NCI-H526 treated with DMSO at 0.1 percent for 48 hours (cell line): Measurements from ENCODE around the gene XCR1.
"Not testable (repeated sequence)": the region's sequence is repeated elsewhere in the genome, so short reads cannot be mapped to it uniquely, and the experiment has no call there.

Experiments used
- DNase-seq: peaks from one replicate; lab custom pipeline; 2025; lab: John Stamatoyannopoulos, UW

XCR1 gene

GRCh38 chr3:46027021-46027705, at the start of gene XCR1:
TSS of gene XCR1 (minus strand) at chr3:46027483. CDS start at chr3:46021947, 5,536 bp downstream.
- DNase-seq = no peak

GRCh38 chr3:46076606-46077005, 49.3 kb upstream of the XCR1 start:
- DNase-seq = no peak

DNA sequence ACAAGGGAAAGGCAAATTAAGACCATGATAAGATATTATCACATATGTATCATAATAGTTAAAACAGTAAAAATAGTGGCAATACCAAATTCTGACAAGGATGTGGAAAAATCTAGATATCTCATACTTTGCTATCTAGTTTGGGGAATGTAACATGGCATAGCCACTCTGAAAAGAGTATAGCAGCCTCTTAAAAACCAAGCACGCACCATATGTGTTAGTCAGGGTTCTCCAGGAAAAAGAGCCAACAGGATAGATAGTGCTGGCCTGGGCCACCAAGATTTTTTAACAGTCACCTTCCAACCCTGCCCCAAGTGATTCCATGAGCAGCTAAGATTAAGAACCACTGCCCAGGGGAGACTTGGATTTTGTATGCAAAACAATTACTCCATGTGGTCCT, 48.5 kb upstream of the XCR1 start:
- DNase-seq = no peak

DNA sequence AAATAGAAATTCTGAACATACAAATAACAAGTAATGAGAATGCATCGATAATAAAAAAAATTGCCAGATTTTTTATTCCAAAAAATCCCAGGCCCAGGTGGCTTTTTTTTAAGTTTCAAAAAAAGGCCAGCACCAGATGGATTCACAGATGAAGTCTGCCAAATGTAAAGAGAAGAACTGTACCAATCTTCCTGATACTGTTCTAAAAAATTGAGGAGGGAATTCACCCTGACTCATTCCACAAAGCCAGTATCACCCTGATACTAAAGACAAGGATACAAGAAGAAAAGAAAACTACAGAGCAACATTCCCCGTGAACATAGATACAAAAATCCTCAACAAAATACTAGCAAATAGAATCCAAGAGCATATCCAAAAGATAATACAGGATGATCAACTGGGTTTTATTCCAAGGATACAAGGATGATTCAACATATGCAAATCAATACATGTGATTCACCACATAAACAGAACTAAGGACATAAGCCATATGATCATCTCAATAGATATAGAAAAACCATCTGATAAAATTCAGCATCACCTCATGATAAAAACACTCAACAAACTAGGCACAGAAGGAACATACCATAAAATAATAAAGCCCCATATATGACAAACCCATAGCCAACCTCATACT, 44.1 kb upstream of the XCR1 start:
- no peak for DNase-seq

DNA sequence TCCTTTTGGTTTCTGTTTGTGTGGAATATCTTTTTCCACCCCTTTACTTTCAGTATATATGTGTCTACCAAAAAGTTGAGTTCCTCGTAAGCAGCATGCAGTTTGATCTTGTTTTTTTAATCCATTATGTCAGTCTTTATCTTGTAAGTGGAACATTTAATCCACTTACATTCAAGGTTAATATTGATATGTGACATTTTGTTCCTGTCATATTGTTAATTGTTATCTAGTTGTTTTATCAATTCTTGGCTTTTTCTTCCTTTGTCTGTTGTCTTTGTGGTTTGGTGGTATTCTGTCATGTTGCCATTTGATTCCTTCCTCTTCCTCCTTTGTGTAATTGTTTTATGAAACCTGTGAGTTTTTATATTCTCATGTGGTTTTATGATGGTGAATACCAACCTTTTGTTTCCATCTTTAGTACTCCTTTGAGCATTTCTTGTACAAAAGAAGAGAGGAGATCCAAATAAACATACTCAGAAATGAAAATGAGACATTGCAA, 43.4 kb upstream of the XCR1 start:
- no peak for DNase-seq

GRCh38 chr3:46068501-46068900, 41.2 kb upstream of the XCR1 start:
- no peak for DNase-seq

GRCh38 chr3:46067401-46067800, 40.1 kb upstream of the XCR1 start:
- no peak for DNase-seq

- no peak for DNase-seq
These were observed 38.5 kb upstream of the XCR1 start for GRCh38 chr3:46065750-46066256.

- DNase-seq = no peak
These were observed 38.0 kb upstream of the XCR1 start for GRCh38 chr3:46065294-46065705.

DNA sequence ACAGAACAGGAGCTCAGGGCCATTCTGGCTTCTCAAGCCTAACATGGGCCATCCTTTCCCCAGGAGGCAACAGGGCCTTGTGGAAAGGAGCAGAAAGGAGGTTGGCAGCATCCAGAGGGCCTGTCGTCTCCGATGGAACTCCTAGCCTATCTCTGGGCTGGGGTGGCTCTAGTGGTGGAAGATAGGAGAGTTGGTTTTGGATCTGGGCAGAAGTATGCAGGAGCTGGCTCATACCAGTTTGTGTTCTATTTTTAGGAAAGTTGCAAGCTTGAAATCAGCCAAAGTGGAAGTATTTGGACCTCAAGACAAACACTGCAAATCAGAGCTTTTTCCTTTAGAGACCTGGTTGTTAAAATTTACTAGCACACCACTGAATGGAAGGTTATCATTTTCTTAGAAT, 35.4 kb upstream of the XCR1 start:
- no peak for DNase-seq

GRCh38 chr3:46061887-46062286, 34.6 kb upstream of the XCR1 start:
- DNase-seq = no peak

DNA sequence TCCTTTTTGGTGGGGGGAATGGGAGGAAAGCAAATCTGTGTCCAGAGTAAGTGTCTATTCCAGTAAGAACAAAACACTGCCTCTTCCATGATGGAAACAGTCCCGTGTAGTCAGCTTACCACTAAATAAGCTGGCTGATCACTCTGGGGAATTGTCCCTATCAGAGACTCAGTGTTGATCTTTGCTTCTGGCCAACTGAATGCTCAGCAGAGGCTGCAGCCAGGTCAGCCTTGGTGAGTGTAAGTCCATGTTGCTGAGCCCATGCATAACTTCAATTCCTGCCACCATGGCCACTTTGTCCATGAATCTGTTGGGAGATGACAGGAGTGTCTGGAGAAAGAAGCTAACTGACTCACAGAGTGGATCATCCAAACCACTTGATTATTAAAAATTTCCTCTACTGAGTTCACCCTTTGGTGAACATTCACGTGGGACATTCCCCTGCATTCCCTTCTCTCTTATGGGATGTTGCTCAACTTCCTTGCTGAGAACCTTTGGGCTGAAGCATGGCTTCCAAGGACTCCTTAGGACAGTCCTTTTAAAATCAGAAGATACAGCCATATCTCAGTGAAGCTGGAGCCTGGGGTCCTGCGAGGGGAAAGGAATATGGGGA, 33.9 kb upstream of the XCR1 start:
- DNase-seq = no peak

- DNase-seq = no peak
These were observed 33.3 kb upstream of the XCR1 start for GRCh38 chr3:46060551-46060950.

DNA sequence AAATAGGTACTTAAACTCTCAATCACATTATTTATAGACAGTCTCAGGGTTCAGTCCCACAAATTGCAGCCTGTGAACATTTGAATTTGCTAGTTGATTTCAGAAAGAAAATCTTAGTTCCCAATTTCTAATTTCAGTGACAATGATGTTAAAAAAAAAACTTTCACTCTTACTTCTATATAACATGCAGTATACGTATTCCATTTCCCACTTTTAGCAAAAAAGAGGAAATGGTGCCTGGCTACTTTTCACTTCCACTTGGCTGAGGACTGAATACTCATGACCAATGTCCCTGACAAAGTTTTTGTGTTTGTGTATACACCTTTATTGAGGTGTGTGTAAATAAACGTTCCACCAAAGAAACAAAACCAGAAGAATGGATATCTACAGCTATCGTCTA, 32.1 kb upstream of the XCR1 start:
- no peak for DNase-seq

DNA sequence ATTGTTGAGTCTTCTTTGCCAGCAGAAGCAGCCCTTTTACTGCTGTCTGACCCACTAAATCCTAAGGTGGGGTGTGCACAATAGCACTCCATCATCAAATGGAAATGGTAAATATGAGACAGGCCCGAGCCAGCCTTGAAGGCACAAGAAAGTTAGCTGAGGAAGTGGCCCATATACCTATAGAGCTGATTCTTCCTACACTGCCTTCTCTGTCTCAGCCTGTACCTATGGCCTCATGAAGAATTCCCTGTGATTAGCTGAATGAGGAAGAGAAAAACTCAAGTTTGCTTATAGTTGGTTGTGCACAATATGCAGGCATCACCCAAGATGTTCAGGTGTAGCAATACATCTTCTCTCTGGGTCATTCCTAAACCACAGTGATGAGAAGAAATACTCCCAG, 31.7 kb upstream of the XCR1 start:
- DNase-seq = no peak

DNA sequence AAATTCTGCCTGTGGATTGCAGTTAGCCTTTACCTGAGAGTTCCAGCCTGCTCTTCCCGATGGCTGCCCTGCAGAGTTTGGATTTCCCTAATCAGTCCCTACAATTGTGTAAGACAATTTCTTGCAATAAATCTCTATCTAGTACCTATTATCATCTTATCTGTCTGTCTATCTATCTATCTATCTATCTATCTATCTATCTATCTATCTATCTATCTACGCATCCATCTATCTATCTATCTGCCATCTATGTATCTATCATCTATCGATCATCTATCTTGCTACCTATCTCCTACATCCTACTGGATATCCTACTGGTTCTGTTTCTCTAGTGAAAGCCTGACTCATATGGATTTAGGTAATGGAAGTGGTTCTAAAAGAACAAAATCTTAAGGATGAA, 30.4 kb upstream of the XCR1 start:
- DNase-seq = no peak

- DNase-seq = no peak
These were observed 29.4 kb upstream of the XCR1 start for GRCh38 chr3:46056686-46057085.

DNA sequence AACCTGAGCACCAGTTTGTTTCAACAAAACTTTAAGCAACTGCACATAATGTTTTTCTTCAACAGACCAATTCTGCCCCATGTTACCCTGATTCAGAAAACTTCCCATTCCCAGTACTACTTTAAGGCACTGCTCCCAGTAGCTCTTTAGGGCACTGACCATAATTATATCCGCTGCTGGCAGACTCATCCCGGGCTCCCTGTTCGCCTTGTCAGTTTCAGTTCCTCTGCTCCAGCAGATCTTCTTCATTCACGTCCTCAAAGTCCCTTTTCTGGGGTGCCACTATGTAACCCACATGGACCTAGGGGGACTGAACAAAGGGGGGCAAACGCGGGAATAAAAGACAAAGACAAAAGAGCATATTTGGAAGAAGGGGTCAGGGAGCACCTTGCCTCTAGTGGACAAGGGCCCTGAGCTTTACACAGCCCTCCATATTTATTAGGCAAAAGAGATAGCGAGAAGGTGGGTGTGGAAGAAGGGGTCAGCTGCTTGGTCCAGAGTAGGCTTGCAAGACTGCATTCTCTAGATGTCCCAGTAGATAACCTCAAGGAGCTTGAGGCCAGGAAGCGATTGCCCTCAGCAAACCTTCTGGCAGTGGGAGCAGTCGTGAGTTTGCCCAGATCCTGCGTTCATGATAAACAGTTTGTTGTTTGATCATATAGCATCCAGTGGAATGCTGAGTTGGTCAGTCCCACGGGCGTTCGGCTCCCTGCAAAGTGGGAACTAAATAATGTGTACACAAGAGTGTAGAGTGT, 26.7 kb upstream of the XCR1 start:
- not testable (repeated sequence) for DNase-seq

- DNase-seq = not testable (repeated sequence)
These were observed 26.0 kb upstream of the XCR1 start for GRCh38 chr3:46053265-46053664.

GRCh38 chr3:46052531-46052930, 25.2 kb upstream of the XCR1 start:
- no peak for DNase-seq

DNA sequence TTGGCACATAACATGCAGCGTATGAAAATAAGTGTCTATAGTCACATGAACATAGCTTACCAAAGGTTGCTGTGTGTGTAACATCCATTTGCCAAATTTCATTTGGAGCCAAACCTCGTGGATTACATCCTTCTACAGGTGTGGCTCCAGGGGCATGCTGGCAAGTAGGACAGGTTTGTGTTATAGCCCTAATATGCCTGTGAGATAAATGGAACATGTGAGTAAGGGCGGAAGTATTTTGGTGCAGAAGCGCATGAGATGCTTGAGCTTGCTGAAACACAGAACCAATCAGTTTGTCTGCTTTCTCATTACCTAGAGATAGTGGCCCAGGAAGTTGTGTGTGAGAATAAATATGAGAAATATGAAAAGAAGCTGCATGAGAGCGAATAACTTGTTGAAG, 21.8 kb upstream of the XCR1 start:
- no peak for DNase-seq

GRCh38 chr3:46046231-46046630, 18.9 kb upstream of the XCR1 start:
- DNase-seq = not testable (repeated sequence)
